MM.1S (cell line): ENCODE measurements around the gene BCAS3.
"Not testable (repeated sequence)": the region's sequence is repeated elsewhere in the genome, so short reads cannot be mapped to it uniquely, and the experiment has no call there.

Experiments used
- DNase-seq: peaks from one replicate; pipeline ENCODE4 v3.0.0-alpha.2; 2015
- H2AFZ ChIP-seq: fragments of 300-600 bp; sonication (generic); 2 replicates; pipeline ENCODE4 v1.6.0; 2016; ENCODE audit warnings: antibody characterized with exemption, low read length
- H3F3A ChIP-seq: fragments of 300-600 bp; sonication (generic); 2 replicates; pipeline ENCODE4 v1.6.1; 2016; ENCODE audit warnings: mild to moderate bottlenecking, antibody characterized with exemption, low read length, moderate library complexity, mixed read lengths; ENCODE audit not compliant: insufficient read depth
- H3K27ac ChIP-seq: fragments of 300-600 bp; sonication (generic); 2 replicates; pipeline ENCODE4 v1.5.1; 2016; ENCODE audit warnings: mild to moderate bottlenecking, low read length
- H3K27me3 ChIP-seq: fragments of 300-600 bp; sonication (generic); replicated peaks from 2 replicates; pipeline ENCODE4 v1.6.0; 2016; ENCODE audit warnings: low read length; ENCODE audit not compliant: insufficient read depth
- H3K36me3 ChIP-seq: fragments of 300-600 bp; sonication (generic); replicated peaks from 2 replicates; pipeline ENCODE4 v1.6.1; 2016; ENCODE audit warnings: mild to moderate bottlenecking, low read length, mixed read lengths; ENCODE audit not compliant: insufficient read depth
- H3K4me1 ChIP-seq: fragments of 300-600 bp; sonication (generic); 2 replicates; pipeline ENCODE4 v1.6.1; 2016; ENCODE audit warnings: low read length, mixed read lengths
- H3K4me2 ChIP-seq: fragments of 300-600 bp; sonication (generic); 2 replicates; pipeline ENCODE4 v1.6.0; 2016; ENCODE audit warnings: low read depth, low read length
- H3K4me3 ChIP-seq: fragments of 300-600 bp; sonication (generic); 2 replicates; pipeline ENCODE4 v1.5.1; 2016; ENCODE audit warnings: low read length, mixed read lengths
- H3K79me2 ChIP-seq: fragments of 300-600 bp; sonication (generic); 2 replicates; pipeline ENCODE4 v1.6.1; 2016; ENCODE audit warnings: mixed run types, low read length, mixed read lengths
- H3K9ac ChIP-seq: fragments of 300-600 bp; sonication (generic); 2 replicates; pipeline ENCODE4 v1.6.1; 2016; ENCODE audit warnings: low read length, mixed read lengths
- H3K9me2 ChIP-seq: fragments of 300-600 bp; sonication (generic); replicated peaks from 2 replicates; pipeline ENCODE4 v1.6.1; 2016; ENCODE audit warnings: mild to moderate bottlenecking, low read length, mixed read lengths; ENCODE audit not compliant: insufficient read depth
- H3K9me3 ChIP-seq: fragments of 300-600 bp; sonication (generic); replicated peaks from 2 replicates; pipeline ENCODE4 v1.6.1; 2016; ENCODE audit warnings: mild to moderate bottlenecking, low read length, mixed read lengths; ENCODE audit not compliant: insufficient read depth
- H4K20me1 ChIP-seq: fragments of 300-600 bp; sonication (generic); 2 replicates; pipeline ENCODE4 v1.6.1; 2016; ENCODE audit warnings: mild to moderate bottlenecking, low read length, moderate library complexity, mixed read lengths; ENCODE audit not compliant: insufficient read depth
- CTCF ChIP-seq: fragments of 300-600 bp; sonication (generic); IDR thresholded peaks from 2 replicates; pipeline ENCODE4 v1.5.1; 2016; ENCODE audit warnings: antibody characterized with exemption, low read length, mixed read lengths
- EZH2 ChIP-seq: fragments of 300-600 bp; sonication (generic); optimal IDR thresholded peaks from 2 replicates; pipeline ENCODE3; 2017; ENCODE audit warnings: low read depth, mild to moderate bottlenecking, antibody characterized with exemption, low read length, mixed read lengths
- EZH2phosphoT487 ChIP-seq: fragments of 300-600 bp; sonication (generic); IDR thresholded peaks from 2 replicates; pipeline ENCODE4 v1.6.1; 2018; ENCODE audit warnings: antibody characterized with exemption, low read length

Gene BCAS3

GRCh38 chr17:60770946-60771422, 93.3 kb downstream of the BCAS3 start:
- Histone ChIP-seq H3K4me2 (no peak overlapping the region), H3K36me3 (no peaks in the 10 kb centered on the region), H3K4me3 (no peak overlapping the region), H2AFZ (no peak overlapping the region), H3K4me1 (no peaks in the 10 kb centered on the region), H3F3A (no peaks in the 10 kb centered on the region), H3K9me3 (no peaks in the 10 kb centered on the region), H3K9me2 (no peaks in the 10 kb centered on the region), H3K27ac (no peak overlapping the region), H4K20me1 (no peaks in the 10 kb centered on the region), H3K79me2 (no peaks in the 10 kb centered on the region), H3K9ac (no peak overlapping the region), H3K27me3 (no peaks in the 10 kb centered on the region)
- DNase-seq, result no peak
- no peak for TF ChIP-seq CTCF
- no peak for TF ChIP-seq EZH2
- TF ChIP-seq EZH2phosphoT487, result no peak

GRCh38 chr17:60771621-60772020, 94.0 kb downstream of the BCAS3 start:
- H3K9me3 ChIP-seq, DNase-seq, H3K9me2 ChIP-seq: not testable (repeated sequence)

GRCh38 chr17:60773552-60773951, 95.9 kb downstream of the BCAS3 start:
- H3K4me2 ChIP-seq, result no peak overlapping the region
- no peak overlapping the region for H2AFZ ChIP-seq
- no peaks in the 10 kb centered on the region for H3F3A ChIP-seq
- no peaks in the 10 kb centered on the region for H3K4me1 ChIP-seq
- H3K79me2 ChIP-seq, result no peaks in the 10 kb centered on the region
- no peaks in the 10 kb centered on the region for H3K27me3 ChIP-seq
- no peak overlapping the region for H3K9ac ChIP-seq
- H3K9me3 ChIP-seq, result no peaks in the 10 kb centered on the region
- TF ChIP-seq EZH2, result no peak
- TF ChIP-seq EZH2phosphoT487, result no peak
- no peak for TF ChIP-seq CTCF
- no peak overlapping the region for H3K27ac ChIP-seq
- no peaks in the 10 kb centered on the region for H3K9me2 ChIP-seq
- no peaks in the 10 kb centered on the region for H3K36me3 ChIP-seq
- H3K4me3 ChIP-seq, result no peak overlapping the region
- no peaks in the 10 kb centered on the region for H4K20me1 ChIP-seq
- no peak for DNase-seq

More at GRCh38 chr17:60771621-60772020, 94.0 kb downstream of the BCAS3 start:
- not testable (repeated sequence) for H3K4me2 ChIP-seq, H2AFZ ChIP-seq, H3K36me3 ChIP-seq, H3F3A ChIP-seq, H4K20me1 ChIP-seq, H3K79me2 ChIP-seq, H3K27ac ChIP-seq, H3K4me3 ChIP-seq, H3K4me1 ChIP-seq, H3K27me3 ChIP-seq, H3K9ac ChIP-seq

GRCh38 chr17:60781880-60782412, 104.3 kb downstream of the BCAS3 start:
- Histone ChIP-seq H3K27ac (no peak overlapping the region), H3K4me2 (no peak overlapping the region), H3K4me1 (no peaks in the 10 kb centered on the region), H3K9ac (no peak overlapping the region), H2AFZ (no peak overlapping the region), H3F3A (no peaks in the 10 kb centered on the region), H3K79me2 (no peaks in the 10 kb centered on the region), H3K36me3 (no peaks in the 10 kb centered on the region), H3K9me3 (no peaks in the 10 kb centered on the region), H3K9me2 (no peaks in the 10 kb centered on the region), H4K20me1 (no peaks in the 10 kb centered on the region), H3K4me3 (no peak overlapping the region), H3K27me3 (no peaks in the 10 kb centered on the region)
- TF ChIP-seq CTCF (no peak), EZH2 (no peak), EZH2phosphoT487 (no peak)
- no peak for DNase-seq
